Posterior cingulate gyrus (tissue), 11 donors: ENCODE results near the gene NUDT13.
A peak's percentile ranks its signal among the peaks of the same experiment; 100 is the strongest.

Source experiments
- DNase-seq, 10 donors: peaks; one replicate each; pipeline versions ENCODE4 v3.0.0 to v3.0.0-alpha.2; 2020 to 2021; ENCODE audit warnings: mixed read lengths in 3 of 10
- intact Hi-C: fragments of 100-400 bp; cut with DNase I; formaldehyde crosslinking; loops from one replicate; pipeline ENCODE4 v1.15.1; 2023

The NUDT13 gene

GRCh38 chr10:73161079-73161478 is 50.8 kb downstream of the NUDT13 start:
- intact Hi-C loops, result loop anchor here (10.0 kb wide), 1 partner anchor 796 kb away; no protein-coding TSS in a partner anchor
- no peak for DNase-seq

GRCh38 chr10:73161662-73162061 is 51.4 kb downstream of the NUDT13 start:
- no peak for DNase-seq
- intact Hi-C loops, result loop anchor here (10.0 kb wide), 1 partner anchor 797 kb away; no protein-coding TSS in a partner anchor

- intact Hi-C loops, result loop anchor here (10.0 kb wide), 1 partner anchor 798 kb away; no protein-coding TSS in a partner anchor
- DNase-seq, result no peak
Measured at GRCh38 chr10:73163096-73163495, 52.8 kb downstream of the NUDT13 start.

GRCh38 chr10:73166972-73167371 is 56.7 kb downstream of the NUDT13 start:
- intact Hi-C loops, result loop anchor here (5.0 to 10.0 kb wide), 2 partner anchors 80 to 802 kb away; partner anchors contain the start of gene DNAJC9
- no peak for DNase-seq

GRCh38 chr10:73167458-73167782 is 57.2 kb downstream of the NUDT13 start:
- DNase-seq, result no peak
- intact Hi-C loops, result loop anchor here (5.0 to 10.0 kb wide), 2 partner anchors 80 to 803 kb away; partner anchors contain the start of gene DNAJC9

- intact Hi-C loops, result loop anchor here (5.0 to 10.0 kb wide), 2 partner anchors 79 to 803 kb away; partner anchors contain the start of gene DNAJC9
- DNase-seq, result peak; percentile 87 to 99 (median 94)
Measured at GRCh38 chr10:73167783-73168464, 57.7 kb downstream of the NUDT13 start, which contains the start of the genes ECD and FAM149B1. TSS of gene ECD (minus strand) at chr10:73168008. CDS start at chr10:73163937, 4,071 bp downstream. TSS of gene FAM149B1 (plus strand) at chr10:73168119. CDS start at chr10:73168340, 221 bp downstream.

- no peak for DNase-seq
- intact Hi-C loops, result loop anchor here (5.0 to 10.0 kb wide), 2 partner anchors 79 to 804 kb away; partner anchors contain the start of gene DNAJC9
Measured at GRCh38 chr10:73168465-73168803, 58.2 kb downstream of the NUDT13 start.

GRCh38 chr10:73169320-73169719 is 59.1 kb downstream of the NUDT13 start:
- DNase-seq, result no peak
- intact Hi-C loops, result loop anchor here (5.0 to 10.0 kb wide), 2 partner anchors 78 to 805 kb away; partner anchors contain the start of gene DNAJC9

GRCh38 chr10:73172867-73173266 is 62.6 kb downstream of the NUDT13 start:
- DNase-seq, result no peak
- intact Hi-C loops, result no loop called here

GRCh38 chr10:73174148-73174925 is 64.1 kb downstream of the NUDT13 start:
- no peak for DNase-seq
- intact Hi-C loops, result no loop called here
